Measurements from ENCODE around the gene CCPG1.
"Not testable (repeated sequence)": the region's sequence is repeated elsewhere in the genome, so short reads cannot be mapped to it uniquely, and the experiment has no call there.

Gene CCPG1

GRCh38 chr15:55408012-55408928 lies at the start of gene CCPG1, which contains the start of gene PIERCE2:
Gene CCPG1 (minus strand): TSS chr15:55408359. CDS start chr15:55389424, 18,935 bp downstream.
Gene PIERCE2 (plus strand): TSS chr15:55408495. CDS start chr15:55408769, 274 bp downstream.
- peak; percentile 87 for DNase-seq

DNA sequence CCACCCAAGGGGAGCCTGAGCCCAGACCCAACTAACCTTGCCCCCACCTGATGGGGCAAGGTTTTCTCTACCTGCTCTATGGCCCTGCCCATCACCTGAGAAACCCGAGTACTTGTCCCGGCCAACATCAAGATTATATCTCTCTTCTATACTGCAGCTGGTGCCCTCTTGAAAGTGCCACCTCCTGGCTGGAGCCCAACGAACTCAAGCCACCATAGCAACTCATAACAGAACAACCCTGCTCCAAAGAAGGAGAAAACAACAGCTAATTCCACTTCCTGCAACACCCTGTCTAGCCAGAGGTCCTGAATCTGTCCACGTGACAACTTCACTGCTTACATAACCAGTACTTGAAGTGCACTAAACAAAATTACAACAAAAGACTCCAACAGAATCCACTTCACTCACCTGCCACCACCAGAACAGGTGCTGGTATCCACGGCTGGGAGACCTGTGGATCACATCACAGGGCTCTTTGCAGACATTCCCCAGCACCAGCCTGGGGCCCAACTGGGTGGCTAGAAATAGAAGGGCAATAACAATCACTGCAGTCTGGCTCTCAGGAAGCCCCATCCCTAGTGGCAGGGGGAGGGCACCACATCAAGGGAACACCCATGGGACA lies 49.4 kb upstream of the CCPG1 start:
- DNase-seq: no peak

- not testable (repeated sequence) for DNase-seq
Measured at GRCh38 chr15:55447030-55447394, 38.9 kb upstream of the CCPG1 start.

- DNase-seq: not testable (repeated sequence)
Measured at GRCh38 chr15:55446379-55447029, 38.3 kb upstream of the CCPG1 start.

GRCh38 chr15:55445936-55446335 lies 37.8 kb upstream of the CCPG1 start:
- not testable (repeated sequence) for DNase-seq

DNA sequence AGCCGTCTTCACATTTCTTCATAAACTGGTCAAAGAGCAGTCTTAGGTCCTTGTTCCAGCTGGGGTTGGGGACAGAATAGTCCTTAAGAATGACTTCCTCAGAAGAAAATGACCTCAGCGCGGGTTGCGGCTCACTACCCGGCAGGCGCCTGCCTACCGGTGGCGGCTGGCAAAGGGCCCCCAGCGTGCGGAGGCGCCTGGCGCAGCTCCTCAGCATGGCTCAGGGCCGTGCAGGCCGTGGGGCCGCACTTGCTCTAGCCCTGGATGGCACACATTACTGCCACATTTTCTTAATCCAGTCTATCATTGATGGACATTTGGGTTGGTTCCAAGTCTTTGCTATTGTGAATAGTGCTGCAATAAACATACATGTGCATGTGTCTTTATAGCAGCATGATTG lies 35.0 kb upstream of the CCPG1 start:
- DNase-seq: not testable (repeated sequence)

DNA sequence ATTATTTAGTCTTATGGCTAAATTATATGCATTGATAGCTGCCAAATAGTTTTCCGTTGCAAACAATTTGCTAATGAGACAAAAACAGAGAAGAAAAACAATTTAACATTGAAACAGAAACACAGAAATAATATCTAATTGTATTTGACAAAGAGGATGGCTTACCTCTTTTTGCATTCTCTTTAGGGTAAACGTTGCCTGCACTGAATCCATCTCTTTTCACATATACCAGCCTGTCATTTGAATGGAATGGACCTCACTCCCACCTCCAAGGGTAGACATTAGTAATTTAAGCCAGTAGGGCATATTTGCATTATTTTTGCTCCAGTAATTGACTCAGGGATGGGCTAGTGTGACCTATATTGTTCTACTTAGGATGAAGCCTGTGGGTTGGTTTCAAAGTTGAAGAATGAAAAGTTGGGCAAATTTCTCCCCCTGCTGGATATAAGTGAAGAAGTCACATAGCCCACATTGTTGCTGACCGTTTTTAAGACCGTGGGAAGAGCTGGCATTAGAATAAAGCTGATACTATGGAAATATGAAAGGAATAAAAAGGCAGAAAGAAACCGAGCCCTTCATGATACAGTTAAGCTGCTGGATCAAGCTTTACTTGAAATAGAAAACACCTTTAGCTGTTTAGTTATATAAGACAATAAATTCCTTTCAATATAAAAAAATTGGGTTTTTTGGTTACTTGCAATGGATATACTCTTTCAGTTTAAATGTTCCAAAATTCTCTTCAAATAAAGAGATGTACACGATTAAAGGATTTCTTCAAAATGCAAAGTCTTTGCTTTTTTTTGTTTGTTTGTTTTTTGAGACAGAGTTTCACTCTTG lies 27.0 kb upstream of the CCPG1 start:
- DNase-seq: no peak

DNA sequence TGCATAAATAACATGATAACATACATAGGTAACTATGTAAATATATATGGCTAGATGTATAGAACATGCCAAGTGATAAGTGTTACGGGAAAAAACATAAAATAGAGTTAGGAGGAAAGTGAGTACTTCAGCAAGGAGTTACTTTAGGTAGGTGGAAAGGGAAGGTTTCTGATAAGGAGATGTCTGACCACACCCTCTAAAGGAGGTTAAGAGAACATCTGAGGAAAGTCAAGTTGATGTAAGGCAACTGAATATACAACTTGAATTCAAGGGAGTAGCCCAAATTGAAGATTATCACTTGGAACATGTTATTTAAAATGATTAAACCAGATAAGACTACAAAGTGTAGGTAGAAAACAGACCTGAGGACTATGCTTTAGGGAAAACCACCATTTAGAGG lies 13.9 kb upstream of the CCPG1 start:
- no peak for DNase-seq

DNA sequence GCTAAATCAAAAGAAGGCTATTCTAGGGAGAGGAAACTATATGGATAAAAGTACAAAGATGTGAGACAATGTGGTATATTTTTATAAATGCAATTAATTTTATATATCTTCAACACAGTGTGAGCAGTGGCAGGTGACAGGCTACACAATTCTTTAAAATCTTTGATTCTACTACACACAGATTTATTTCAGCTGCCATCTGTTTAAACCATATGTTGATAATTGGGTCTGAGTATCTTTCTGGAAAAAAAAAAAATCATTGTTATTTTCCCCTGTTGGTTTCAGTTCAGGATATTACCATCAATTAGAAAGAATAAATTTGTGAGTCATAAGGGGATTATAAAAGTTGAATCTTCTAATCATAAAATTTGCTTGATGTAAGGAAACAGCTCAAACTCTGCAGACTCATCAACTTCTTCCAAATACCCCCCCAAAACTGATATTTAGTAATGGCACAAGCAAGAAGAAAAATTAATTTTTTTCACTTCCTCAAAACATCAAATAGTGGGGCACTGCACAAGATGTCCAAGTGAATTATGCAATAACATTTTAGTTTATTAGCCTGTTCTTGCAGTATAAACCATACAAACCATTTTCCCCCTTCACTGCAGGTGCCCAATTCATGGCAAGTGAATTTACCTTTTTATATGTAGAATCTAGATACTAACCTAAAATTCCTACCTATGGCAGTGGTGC lies 12.2 kb upstream of the CCPG1 start:
- DNase-seq: no peak

- DNase-seq: not testable (repeated sequence)
Measured at GRCh38 chr15:55417678-55418077, 9.5 kb upstream of the CCPG1 start.

- DNase-seq: not testable (repeated sequence)
Measured at GRCh38 chr15:55408976-55409375, 817 bp upstream of the CCPG1 start.

- DNase-seq: no peak
Measured at GRCh38 chr15:55407498-55408011, 604 bp downstream of the CCPG1 start.

- DNase-seq: no peak
Measured at GRCh38 chr15:55403531-55403930, 4.6 kb downstream of the CCPG1 start.

DNA sequence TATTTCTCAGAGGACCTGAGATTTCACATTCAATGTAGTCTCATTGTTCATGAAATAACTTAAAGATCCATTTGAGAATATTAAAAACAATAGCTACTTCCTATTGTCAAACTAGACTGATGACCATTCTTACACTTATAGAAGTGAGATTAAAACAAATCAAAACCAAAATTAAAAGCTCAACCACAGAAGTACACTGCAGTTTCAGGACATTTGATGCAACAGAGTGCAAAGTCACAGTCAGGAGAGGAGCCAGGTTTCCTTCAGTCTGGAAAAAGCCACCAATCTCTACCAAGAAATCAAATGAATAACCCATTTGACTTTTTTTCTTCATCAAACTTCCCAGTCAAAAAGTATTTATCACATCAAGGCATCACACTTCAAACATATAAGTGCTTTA lies 5.5 kb downstream of the CCPG1 start:
- DNase-seq: no peak

DNA sequence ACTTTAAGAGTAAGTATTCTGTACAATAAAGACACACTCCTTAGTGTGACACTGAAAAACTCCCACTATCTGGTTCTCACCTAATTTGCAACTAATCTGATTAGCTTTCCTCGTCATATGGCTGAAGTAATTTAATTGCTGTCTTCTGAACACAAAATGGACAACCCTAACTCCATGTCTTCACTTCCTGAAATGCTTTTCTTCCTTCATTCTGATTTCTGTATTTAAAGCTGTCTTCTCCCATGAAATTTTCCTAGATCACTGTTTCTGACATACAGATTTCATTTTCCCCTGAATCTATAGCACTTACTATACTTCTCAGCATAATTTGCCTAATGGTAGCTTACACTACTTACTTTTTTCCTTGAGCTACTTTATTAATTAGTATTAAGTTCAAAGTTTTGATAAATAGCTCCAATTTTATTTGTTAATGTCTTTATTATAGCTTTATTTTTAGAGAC lies 6.3 kb downstream of the CCPG1 start:
- no peak for DNase-seq

GRCh38 chr15:55400050-55400449 lies 8.1 kb downstream of the CCPG1 start:
- not testable (repeated sequence) for DNase-seq

GRCh38 chr15:55398243-55398642 lies 9.9 kb downstream of the CCPG1 start:
- no peak for DNase-seq

DNA sequence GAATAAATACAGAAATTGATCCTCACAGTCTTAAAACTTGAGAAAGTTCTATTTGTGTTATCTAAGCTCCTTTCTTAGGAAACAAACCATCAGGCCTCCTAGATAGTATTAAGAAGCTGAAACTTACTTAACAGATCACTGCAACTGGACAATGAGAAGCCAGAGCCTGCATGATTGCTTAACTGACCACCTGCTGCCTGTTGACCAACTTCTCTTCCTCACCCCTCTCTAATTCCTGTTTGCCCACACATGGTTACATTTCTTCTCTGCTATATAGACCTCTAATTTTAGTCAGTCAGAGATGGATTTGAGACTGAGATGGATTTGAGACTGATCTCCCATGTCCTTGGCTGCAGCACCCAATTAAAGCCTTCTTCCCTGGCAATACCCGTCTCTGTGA lies 13.5 kb downstream of the CCPG1 start:
- DNase-seq: no peak

GRCh38 chr15:55389264-55389607 lies 18.9 kb downstream of the CCPG1 start:
- no peak for DNase-seq

- no peak for DNase-seq
Measured at GRCh38 chr15:55387027-55387426, 21.1 kb downstream of the CCPG1 start.

DNA sequence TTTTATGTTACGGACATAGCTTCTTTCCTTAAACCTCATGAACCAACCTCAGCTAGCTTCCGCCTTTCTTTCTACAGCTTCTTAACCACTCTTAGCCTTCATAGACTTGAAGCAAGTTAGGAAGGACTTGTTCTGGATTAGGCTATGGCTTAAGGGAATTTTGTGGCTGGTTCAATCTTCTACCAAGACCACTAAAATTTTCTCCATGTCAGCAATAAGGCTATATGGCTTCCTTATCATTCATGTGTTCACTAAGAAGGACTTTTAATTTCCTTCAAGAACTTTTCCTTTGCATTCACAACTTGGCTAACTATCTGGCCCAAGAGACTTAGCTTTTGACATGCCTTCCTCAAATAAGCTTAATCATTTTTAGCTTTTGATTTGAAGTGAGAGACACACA lies 24.5 kb downstream of the CCPG1 start:
- no peak for DNase-seq

- no peak for DNase-seq
Measured at GRCh38 chr15:55381595-55381994, 26.6 kb downstream of the CCPG1 start.
